Inflammatory macrophage (primary cell): Measurements from ENCODE around the gene CLEC19A.
A peak's percentile ranks its signal among the peaks of the same experiment; 100 is the strongest.
"Not testable (repeated sequence)": the region's sequence is repeated elsewhere in the genome, so short reads cannot be mapped to it uniquely, and the experiment has no call there.

Experiments used
- DNase-seq, 2 donors: peaks; one replicate each; pipeline ENCODE4 v3.0.0-alpha.2; 2020 to 2022

CLEC19A gene

DNA sequence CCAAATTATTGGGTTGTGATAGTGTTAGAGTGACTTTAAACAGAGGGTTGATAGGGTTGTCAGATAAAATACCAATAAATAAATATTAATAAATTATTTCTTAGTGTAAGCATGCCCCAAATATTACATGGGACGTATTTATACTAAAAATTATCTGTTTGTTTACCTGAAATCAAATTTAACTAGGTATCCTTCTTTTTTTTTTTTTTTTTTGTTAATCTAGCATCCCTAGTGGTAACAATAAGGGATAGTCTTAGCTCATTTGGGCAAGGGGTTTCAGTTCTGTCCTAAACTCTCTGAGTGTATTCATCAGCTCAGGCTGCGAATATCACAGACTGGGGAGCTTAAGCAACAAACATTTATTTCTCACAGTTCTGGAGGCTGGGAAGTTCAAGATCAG is 1.3 kb downstream of the CLEC19A start:
- DNase-seq: no peak

DNA sequence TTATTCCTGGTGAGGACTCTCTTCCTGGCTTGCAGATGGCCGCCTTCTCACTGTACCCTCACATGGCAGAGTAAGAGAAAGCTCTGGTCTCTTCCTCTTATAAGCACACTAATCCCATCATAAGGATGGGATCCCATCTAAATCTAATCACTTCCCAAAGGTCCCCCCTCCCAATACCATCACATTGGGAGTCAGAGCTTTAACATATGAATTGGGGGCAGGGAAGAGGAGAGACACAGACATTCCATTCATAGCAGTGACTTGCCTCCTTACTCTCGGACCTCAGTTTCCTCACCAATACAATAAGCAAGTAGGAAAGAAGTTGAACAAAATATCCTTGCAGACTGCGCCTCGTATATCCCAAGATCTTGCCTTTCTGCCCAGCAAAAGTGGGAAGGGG is 1.7 kb downstream of the CLEC19A start:
- DNase-seq: no peak

DNA sequence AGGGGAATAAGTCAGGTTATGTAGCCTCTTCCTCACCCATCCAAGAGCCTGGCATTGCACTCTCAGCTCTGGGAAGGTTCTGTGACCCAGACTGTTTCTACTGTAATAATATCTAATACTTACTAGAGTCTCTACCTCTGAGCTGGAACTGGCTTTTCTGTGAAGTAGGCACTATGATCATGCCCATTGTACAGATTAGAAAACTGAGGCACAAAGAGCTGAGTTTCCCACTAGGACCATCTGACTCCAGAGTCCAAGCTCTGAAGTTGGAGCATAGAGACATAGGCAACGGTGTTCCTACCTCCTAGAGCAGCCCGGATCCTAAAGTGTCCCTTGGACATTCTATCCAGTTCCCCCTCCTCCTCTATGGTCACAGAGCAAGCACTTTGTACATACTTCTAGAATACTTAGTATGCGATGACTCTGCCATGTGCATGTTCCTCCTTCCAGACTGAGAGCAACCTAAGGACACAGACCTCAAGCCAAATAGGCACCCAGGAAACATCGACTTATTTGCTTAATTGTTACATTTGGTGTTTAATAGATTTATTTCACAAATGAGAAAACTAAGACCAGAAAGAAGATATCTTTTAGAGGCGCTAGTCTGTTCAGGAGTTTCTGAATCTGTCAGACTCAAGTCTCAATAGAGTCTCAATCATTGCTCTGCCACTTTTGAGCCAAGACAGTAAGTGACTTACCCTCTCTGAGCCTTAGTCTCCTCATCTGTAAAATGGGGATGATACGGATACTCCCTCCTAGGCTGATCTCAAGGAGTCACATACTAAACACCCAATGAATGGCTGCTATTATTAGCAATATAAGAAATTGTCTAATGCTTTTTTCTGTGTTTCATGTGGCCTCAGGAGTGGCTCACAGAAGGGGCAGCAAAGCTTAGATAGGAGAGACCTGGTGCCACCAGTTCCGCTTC is 3.6 kb downstream of the CLEC19A start:
- DNase-seq: peak; percentile 19 to 36

DNA sequence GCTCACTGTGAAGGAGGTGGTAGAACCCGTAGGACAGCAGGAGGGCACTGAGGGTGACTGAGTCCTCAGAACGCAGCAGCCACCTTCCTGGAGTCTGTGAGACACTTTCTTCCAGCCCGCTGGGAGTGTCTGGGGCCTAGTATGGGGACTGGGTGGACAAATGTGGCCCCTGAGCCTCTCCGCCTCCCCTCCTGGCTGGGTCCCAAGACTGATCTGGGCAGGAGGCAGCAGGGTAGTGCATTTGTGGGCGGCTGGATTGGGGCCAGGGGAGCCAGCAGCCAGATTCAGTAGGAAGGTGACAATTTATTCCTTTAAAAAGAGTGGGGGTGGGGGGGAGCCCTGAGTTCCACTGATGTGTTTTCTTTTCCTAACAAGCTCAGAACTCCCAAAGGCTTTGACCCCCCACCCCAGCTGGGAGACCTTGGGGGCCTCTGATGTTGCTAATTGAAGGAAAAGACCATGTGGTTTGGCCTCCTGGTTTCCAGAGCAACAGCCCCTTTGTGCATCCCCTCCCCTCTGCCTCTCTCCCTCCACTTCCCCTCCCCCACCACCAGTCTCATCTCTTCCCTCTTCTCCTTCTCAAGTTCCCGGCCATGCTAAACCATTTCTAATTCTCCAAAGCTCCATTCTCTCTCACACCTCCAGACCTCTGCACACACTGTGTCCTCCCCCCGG is 4.4 kb downstream of the CLEC19A start:
- no peak for DNase-seq

DNA sequence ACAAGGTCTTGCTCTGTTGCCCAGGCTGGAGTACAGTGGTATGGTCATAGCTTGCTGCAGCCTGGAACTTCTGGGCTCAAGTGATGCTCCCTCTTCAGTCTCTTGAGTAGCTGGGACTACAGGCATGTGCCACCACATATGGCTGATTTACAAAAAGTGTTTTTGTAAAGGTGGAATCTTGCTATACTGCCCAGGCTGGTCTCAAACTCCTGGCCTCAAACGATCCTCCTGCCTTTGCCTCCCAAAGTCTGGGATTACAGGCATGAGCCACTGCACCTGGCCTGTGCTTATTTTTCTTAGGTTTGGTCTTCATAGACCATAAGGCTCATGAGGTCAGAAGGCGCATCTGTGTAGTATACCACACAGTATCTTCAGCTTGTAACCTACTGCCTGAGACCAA is 5.3 kb downstream of the CLEC19A start:
- DNase-seq: no peak

DNA sequence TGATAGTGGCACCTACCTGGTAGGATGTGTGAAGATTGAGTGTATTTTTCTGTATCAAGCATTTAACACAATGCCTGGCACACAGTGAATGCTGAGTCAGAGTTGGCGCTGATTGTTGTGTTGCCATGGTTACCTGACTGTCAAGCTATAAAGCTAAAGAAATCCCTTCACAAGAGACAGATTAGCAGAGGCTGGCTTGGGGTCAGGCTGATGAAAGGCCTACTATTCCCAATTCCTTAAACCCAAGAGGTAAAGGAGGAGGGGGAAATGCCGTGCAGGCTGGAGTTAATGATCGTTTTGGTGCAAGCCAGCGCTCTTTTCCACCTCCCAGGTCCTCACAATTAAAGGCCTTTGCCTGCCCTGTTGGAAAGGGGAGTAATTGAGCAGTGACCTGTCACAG is 5.9 kb downstream of the CLEC19A start:
- peak; percentile 22 to 45 for DNase-seq

DNA sequence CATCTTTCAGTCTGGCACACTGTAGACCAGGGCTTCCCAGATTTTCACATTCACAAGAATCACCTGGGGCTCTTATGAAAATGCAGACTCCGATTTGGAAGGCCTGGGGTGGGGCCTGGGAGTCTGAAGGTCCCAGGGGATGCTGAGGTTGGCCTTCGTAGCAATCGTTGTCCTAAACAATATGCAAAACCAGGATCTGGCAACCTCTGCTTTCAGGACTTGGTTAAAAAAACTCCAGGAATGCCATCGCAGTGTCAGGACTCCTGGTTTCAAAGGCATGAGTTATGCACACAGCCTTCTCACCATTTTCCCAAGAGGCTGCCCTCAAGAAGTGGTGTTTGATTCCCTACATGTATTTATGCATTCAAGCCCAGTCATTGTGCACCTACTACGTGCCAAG is 6.7 kb downstream of the CLEC19A start:
- no peak for DNase-seq

DNA sequence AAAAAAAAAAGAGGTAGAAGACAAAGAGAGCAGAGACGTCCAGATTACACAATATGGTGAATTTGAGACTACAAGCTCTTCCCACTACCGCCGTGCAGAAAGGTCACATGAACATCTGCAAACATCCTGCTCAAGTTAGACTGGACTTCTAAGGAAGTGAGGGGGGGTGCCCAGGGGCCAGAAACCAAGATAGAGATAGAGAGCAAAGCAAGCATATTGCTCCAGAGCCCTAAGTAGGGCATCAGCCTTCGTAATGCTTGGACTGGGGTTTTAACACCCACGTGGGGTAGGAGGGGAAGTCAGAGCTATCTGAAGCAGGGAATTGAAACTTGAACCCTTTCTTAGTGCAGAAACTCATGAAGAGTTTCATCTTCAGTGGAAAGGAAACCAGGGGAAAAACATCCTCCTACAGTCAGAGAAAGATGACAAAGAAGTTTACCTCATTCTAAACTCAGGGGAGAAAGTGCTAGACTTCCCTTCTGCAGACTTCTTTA is 8.7 kb downstream of the CLEC19A start:
- peak; percentile 98 to 99 for DNase-seq

DNA sequence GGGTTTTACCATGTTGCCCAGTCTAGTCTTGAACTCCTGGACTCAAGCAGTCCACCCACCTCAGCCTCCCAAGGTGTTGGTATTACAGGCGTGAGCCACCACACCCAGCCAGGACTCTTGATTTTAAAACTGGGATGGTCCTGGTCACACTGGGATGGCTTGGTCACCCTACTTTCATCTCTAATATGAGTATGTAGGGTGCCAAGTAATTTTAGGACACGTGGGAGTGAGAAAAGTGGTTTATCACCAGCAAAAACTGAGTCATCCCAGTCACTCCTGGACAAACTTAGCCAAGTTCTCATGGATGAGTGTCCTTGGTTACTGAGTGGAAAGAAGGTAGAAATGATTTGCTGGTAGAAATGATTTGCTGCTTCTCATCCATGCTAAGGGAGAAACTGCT is 9.9 kb downstream of the CLEC19A start:
- no peak for DNase-seq

DNA sequence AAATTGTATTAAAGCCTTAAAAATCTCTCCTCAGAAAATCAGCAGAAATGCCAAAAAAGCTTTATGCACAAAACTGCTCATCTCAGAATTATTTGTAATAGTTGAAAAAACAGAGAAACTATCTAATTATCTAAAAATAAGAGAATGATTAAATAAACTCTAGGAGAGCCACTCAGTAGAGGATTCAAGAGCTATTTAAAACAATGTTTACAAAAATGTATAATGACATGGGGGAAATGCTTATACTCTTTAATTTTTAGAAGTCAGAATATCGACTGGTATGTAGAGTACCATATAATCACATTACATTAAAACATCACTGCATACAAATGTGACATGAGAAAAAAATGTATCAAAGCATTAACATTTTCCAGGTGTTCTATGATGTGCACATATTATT is 11.9 kb downstream of the CLEC19A start:
- no peak for DNase-seq

DNA sequence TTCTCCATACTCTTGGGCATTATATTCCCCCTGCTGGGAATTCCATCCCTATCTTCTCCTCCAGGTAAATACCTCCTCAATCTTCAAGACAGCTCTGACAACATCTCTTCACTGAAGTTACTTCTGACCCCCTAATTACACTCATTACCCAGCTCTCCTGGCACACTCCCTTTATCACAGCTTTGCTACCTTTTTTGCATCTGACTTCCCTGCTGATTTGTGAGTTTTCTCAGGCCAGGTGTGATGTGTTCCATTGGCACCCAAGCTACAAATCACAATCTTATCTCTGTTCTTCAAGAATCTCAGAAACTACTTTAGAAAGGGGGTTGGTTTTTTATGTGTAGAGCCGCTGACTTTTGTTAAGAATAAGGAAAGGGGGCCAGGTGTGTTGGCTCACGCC is 14.0 kb downstream of the CLEC19A start:
- no peak for DNase-seq

DNA sequence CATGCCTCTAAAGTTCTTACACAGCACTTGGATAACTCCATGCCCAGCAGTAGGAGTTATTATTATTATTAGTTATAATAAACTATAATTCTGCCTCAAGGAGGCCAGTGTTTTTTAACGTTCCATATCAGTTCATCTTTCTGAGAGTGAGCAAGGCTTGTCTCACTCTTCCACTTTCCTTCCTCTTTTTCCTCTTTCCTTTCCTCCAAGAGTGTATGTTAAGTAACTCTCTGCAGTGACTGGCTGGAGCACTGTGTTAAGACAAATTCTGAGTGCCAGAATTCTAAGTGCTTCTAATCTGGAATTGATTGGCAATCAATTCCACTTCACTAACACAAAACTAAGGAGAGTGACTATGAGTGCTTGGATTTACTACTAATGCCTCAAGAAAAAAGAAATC is 16.4 kb downstream of the CLEC19A start:
- peak in 1 of 2 donors; percentile 37 for DNase-seq

DNA sequence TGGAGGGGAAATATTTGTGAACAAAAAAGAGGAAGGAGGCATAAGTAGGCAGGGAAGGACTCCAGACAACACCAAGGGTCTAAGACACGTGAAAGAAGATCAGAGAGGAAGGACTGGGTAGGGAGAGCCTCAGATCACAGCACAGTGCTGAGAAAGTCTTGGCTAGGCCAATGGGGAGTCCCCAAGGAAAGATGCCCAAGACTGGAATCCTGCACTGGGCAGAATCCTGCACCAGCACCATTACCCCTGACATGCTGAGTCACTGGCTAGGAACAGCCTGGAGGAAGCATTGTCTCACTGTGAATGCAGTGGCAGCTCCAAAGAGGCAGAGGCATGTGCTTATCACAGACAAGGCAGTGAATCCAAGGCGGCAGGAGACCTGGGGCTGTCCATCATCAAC is 19.2 kb downstream of the CLEC19A start:
- DNase-seq: peak; percentile 79

DNA sequence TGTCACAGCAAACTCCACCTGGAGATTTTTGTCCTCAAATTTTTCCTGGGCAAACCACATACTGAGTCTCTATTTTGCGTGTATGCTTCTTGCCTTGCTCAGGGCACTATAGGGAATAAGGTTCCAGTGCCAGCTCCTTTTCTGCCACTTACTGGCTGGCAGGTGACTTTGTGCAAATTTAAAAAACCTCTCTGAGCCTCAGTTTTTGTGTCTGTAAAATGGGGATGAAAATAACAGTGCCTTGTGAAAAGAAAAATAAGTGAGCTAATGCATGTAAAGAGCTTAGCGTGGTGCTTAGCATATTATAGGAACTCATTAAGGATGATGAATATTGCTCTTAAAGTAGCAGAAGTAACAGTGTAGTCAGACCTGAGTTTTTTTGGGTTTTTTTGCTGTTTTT is 19.9 kb downstream of the CLEC19A start:
- DNase-seq: no peak

DNA sequence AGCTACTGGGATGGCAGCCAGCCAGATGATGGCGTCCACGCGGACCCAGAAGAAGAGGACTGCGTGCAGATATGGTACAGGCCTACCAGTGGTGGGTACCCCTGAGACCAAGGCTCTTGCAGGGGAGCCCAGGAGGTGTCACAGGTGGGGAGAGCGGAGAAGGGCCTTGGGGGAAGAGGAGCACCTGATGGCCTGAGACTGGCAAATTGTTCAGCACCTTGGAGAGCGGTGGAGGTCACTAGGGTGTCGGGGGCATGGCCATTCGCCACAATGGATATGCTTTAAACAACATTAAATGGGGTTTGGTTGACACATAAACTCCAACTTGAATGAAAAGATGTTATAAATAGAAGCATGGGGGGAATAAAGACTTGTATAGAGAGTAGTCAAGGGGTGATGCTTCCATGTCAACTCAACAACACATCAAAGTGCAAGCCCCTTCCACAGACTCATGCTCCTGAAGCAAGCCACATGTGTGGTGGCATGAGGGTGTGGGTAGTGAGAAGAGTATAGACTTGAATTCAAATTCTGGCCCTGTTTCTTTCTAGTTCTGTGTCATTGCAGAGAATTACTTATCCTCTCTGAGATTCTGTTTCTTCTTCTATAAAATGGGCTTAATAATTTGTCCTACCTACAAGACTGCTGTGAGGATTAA is 22.2 kb downstream of the CLEC19A start:
- DNase-seq: peak in 1 of 2 donors; percentile 32

DNA sequence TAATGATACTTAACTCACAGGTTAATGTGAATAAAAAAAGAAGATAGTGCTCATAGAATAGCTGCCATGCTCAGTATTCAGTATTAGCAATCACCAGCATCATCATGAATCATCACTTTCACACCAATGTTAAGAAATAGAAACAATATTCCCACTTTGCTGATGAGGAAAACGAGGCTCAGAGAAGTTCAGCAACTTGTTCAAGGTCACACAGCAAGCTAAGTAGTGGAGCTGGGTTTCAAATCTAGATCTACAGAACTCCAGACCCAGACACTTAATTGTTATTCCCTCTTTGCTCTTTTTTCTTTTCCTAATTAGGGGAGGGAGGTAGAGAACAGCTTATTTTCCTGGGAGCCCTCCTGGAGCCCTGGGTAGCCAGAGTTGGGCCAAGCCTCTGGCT is 22.9 kb downstream of the CLEC19A start:
- DNase-seq: no peak

DNA sequence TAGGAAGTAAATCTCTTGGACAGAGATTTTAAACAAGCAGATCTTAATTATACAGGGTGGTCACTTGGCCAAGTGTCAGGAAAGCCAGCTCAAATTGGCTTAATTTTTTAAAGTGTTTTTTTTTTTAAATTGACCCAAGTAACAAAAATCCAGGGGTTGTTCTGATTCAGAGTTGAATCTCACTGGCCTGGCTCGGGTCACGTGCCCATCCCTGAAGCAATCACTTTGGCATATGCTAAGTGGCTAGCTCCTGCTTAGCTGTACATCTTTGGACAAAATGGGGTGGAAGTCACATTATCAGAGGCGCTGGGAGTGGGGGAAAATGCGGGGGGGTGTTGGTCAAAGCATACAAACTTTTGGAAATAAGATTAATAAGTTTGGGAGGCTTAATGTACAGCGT is 23.6 kb downstream of the CLEC19A start:
- no peak for DNase-seq

DNA sequence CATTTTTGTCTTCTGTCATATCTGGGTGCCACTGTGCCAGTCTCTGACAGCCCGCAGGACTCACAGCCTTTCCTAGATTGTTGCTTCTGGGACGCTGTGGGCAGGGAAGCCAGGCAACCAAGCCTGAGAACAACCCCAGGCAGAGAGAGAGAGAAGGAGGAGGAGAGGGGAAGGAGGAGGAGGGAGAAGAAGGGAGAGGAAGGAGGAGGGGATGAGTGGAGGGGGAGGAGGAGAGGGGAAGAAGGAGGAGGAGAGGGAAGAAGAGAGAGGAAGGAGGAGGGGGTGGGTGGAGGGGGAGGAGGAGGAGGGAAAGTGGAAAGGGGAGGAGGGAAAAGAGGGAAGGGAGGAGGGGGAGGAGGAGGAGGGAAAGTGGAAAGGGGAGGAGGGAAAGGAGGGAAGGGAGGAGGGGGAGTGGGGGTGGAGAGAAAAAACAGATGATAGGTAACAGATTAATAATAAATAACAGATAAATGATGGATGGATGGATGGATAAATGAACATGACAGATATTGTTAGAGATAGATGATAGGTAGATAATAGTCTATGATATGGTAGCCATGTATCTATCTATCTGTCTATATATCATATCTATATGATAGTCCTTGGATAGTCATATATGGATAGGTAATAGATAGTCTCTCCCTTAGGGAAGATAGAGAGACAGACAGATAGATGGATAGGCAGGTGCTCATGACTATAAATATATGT is 29.3 kb downstream of the CLEC19A start:
- no peak for DNase-seq

DNA sequence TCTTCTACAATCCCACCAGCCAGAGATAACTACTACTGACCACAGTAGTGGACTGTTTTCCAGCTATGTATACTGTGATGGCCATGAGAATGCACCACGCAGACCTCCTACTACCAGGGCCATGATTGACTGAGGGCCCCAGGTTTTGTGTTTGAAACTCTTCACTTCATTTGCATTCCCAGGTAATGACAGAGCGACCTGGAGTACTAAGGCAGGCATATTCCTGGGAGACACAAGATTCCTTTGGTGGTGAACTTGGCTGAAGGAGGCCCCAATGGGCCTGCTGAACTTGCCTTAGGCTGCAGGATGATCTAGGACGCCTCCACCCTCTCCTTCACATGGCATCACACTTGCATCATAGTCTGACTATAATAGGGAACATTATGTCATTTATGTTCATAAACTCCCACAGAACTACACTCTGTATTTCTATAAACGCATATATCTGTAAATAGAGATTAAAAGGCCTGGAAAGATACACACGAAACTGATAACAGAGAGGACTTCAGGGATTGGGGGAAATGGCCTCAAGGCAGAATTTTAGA is 30.4 kb downstream of the CLEC19A start:
- peak; percentile 21 to 22 for DNase-seq

DNA sequence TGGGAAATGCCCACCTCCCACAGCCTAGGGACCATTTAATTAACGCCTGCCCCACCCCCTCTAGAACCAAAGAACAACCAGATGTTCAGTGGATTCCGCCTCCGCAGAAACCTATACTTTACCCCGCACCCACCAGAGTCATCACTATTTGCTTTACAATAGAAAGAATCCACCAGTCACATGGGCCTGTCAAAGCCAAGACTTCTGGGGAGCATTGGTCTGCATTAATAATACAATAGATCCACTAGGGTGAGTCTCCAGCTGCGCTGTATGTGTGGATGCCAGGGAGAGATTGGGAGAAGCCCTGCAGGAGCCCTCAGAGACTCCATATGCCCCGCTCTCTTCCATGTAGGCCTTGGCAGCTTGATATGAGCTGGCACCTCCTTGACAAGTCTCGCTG is 31.3 kb downstream of the CLEC19A start:
- DNase-seq: no peak

DNA sequence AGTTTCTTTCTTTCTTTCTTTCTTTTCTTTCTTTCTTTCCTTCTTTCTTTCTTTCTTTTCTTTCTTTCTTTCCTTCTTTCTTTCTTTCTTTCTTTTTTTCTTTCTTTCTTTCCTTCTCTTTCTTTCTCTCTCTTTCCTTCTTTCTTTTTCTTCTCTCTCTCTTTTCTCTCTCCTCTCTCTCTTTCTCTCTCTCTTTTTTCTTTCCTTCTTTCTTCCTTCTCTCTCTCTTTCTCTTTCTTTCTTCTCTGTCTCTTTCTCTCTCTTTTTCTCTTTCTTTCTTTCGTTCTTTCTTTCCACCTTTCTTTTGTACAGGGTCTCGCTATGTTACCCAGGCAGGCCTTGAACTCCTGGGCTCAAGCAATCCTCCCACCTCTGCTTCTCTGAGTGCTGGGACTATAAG is 35.7 kb downstream of the CLEC19A start:
- DNase-seq: not testable (repeated sequence)

DNA sequence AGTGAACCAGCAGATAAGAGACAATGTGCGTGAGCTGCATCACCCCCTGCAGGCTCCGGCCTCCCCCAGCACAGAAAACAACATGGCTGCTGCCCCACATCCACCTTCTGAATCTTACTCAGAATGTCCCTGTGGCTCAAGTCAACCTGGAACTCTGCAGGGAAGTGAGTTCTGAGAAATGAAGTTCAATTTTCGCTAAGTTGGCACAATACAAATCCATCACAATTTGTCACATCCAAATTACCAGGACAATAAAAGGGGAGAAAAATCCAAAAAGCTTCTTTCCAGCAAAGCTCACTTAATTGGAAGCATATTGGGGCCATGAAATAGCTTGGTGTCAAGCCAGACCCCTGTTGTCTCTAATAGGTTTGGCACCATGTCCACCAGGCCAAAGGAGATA is 38.1 kb downstream of the CLEC19A start:
- DNase-seq: no peak
